H1 (cell line): ENCODE measurements around the gene MIXL1. TPM values are rescaled to one million over a fixed set of nuclear protein-coding genes. Genes with fewer than 3 reads are reported as not detected.

ENCODE experiments used
- CTCF ChIA-PET: fragments of 300-600 bp; sonication (Branson Sonifier 250); formaldehyde crosslinking; loops from one replicate; lab custom pipeline; 2021; ENCODE audit not compliant: partially characterized antibody; lab: Charles Lee
- POLR2A ChIA-PET: fragments of 300-600 bp; sonication (Branson Sonifier 250); formaldehyde crosslinking; loops from one replicate; lab custom pipeline; 2021; ENCODE audit warnings: inconsistent platforms; ENCODE audit not compliant: partially characterized antibody; lab: Charles Lee
- DNase-seq, 2 experiments: peaks; one replicate each; pipeline versions ENCODE4 v3.0.0 to v3.0.0-alpha.2; 2010 to 2022; ENCODE audit warnings: low spot score in 2 of 2, low read depth in 1 of 2, mixed read lengths in 1 of 2
- FAIRE-seq: peaks from 2 replicates; lab custom pipeline; 2011; peaks lifted over from hg19 to GRCh38; lab: Jason Lieb, UNC
- H2AFZ ChIP-seq: 2 replicates; pipeline ENCODE4 v1.8.1; 2012; ENCODE audit warnings: low read length, inconsistent platforms
- H2AK5ac ChIP-seq: 2 replicates; pipeline ENCODE4 v1.6.1; 2013; ENCODE audit warnings: low read depth, low read length
- H2BK120ac ChIP-seq: replicated peaks from 2 replicates; pipeline ENCODE3; 2013; ENCODE audit warnings: low read depth, low read length, inconsistent platforms
- H2BK12ac ChIP-seq: 2 replicates; pipeline ENCODE4 v1.6.1; 2013; ENCODE audit warnings: low read depth, low read length
- H2BK15ac ChIP-seq: 2 replicates; pipeline ENCODE4 v1.6.1; 2013; ENCODE audit warnings: low read length
- H2BK20ac ChIP-seq: 2 replicates; pipeline ENCODE4 v1.6.1; 2013; ENCODE audit warnings: low read length
- H2BK5ac ChIP-seq: 2 replicates; pipeline ENCODE4 v1.6.1; 2013; ENCODE audit warnings: low read depth, low read length
- H3K14ac ChIP-seq: 2 replicates; pipeline ENCODE4 v1.6.1; 2013; ENCODE audit warnings: inconsistent platforms; ENCODE audit not compliant: insufficient read length
- H3K18ac ChIP-seq: 2 replicates; pipeline ENCODE4 v1.6.1; 2013; ENCODE audit warnings: low read length; ENCODE audit errors: extremely low read depth
- H3K23ac ChIP-seq: 2 replicates; pipeline ENCODE4 v1.6.1; 2013; ENCODE audit warnings: inconsistent platforms; ENCODE audit not compliant: insufficient read length
- H3K23me2 ChIP-seq: 2 replicates; pipeline ENCODE4 v1.6.1; 2013; ENCODE audit warnings: low read depth, low read length
- H3K27ac ChIP-seq: 2 replicates; pipeline ENCODE4 v1.6.1; 2011; ENCODE audit warnings: low read depth, low read length, inconsistent platforms
- H3K27me3 ChIP-seq, 4 experiments: replicated peaks in 1 of 4; 1 replicate in 1 of 4; 2 replicates in 3 of 4; pipeline versions ENCODE4 v1.6.1 to v1.8.1; 2011 to 2013; ENCODE audit warnings: low read length in 3 of 4, mild to moderate bottlenecking in 3 of 4, inconsistent platforms in 2 of 4, mixed read lengths in 2 of 4, moderate library complexity in 1 of 4; ENCODE audit not compliant: control insufficient read depth in 3 of 4, insufficient read depth in 3 of 4; ENCODE audit errors: extremely low read depth in 1 of 4
- H3K36me3 ChIP-seq, 4 experiments: 2 replicates each; pipeline versions ENCODE4 v1.6.1 to v1.8.1; 2011 to 2013; ENCODE audit warnings: mild to moderate bottlenecking in 4 of 4, low read length in 3 of 4, moderate library complexity in 2 of 4, control low read depth in 1 of 4, inconsistent platforms in 1 of 4; ENCODE audit not compliant: insufficient read depth in 4 of 4, control insufficient read depth in 2 of 4
- H3K4ac ChIP-seq: replicated peaks from 2 replicates; pipeline ENCODE3; 2013; ENCODE audit warnings: low read length, low read depth, mixed read lengths, inconsistent platforms; ENCODE audit not compliant: insufficient read length
- H3K4me1 ChIP-seq, 4 experiments: replicated peaks in 1 of 4; 1 replicate in 1 of 4; 2 replicates in 3 of 4; pipeline versions ENCODE4 v1.6.1 to v1.8.1; 2011 to 2013; ENCODE audit warnings: low read length in 3 of 4, inconsistent platforms in 2 of 4, mixed read lengths in 1 of 4; ENCODE audit not compliant: insufficient read depth in 4 of 4, control insufficient read depth in 3 of 4
- H3K4me2 ChIP-seq, 2 experiments: 2 replicates each; pipeline versions ENCODE4 v1.6.1 to v1.8.1; 2011 to 2013; ENCODE audit warnings: low read depth in 2 of 2, low read length in 2 of 2, control low read depth in 1 of 2, inconsistent platforms in 1 of 2, mild to moderate bottlenecking in 1 of 2; ENCODE audit not compliant: insufficient read depth in 1 of 2
- H3K4me3 ChIP-seq, 4 experiments: fragments of 200-600, 300-600 bp in 1 of 4; sonication (generic), shearing (Covaris generic), sonication (Bioruptor Twin) in 1 of 4; 2 replicates each; pipeline versions ENCODE4 v1.5.1 to v1.8.1; 2011 to 2016; ENCODE audit warnings: low read length in 4 of 4, low read depth in 3 of 4, control low read depth in 2 of 4, inconsistent platforms in 2 of 4, mild to moderate bottlenecking in 2 of 4, mixed read lengths in 1 of 4, moderate library complexity in 1 of 4; ENCODE audit not compliant: insufficient read depth in 2 of 4; ENCODE audit errors: extremely low read depth in 1 of 4
- H3K56ac ChIP-seq: replicated peaks from 2 replicates; pipeline ENCODE3; 2013; ENCODE audit warnings: low read depth, mild to moderate bottlenecking, mixed read lengths, low read length, inconsistent platforms; ENCODE audit not compliant: insufficient read length
- H3K79me1 ChIP-seq: 2 replicates; pipeline ENCODE4 v1.6.1; 2013; ENCODE audit warnings: low read depth, low read length, control low read depth
- H3K79me2 ChIP-seq, 2 experiments: 2 replicates each; pipeline versions ENCODE4 v1.6.1 to v1.8.1; 2012 to 2013; ENCODE audit warnings: low read length in 2 of 2, mild to moderate bottlenecking in 2 of 2, inconsistent platforms in 1 of 2; ENCODE audit not compliant: insufficient read depth in 2 of 2, control insufficient read depth in 1 of 2
- H3K9ac ChIP-seq, 4 experiments: replicated peaks in 1 of 4; 1 replicate in 1 of 4; 2 replicates in 3 of 4; pipeline versions ENCODE4 v1.6.1 to v1.8.1; 2011 to 2013; ENCODE audit warnings: low read depth in 3 of 4, low read length in 3 of 4, control low read depth in 2 of 4, mild to moderate bottlenecking in 2 of 4, moderate library complexity in 2 of 4, inconsistent platforms in 1 of 4; ENCODE audit errors: extremely low read depth in 1 of 4
- H3K9me3 ChIP-seq, 2 experiments: 2 replicates each; pipeline versions ENCODE4 v1.6.1 to v1.8.1; 2012 to 2013; ENCODE audit warnings: mild to moderate bottlenecking in 2 of 2, moderate library complexity in 2 of 2, control low read depth in 1 of 2, inconsistent platforms in 1 of 2, low read depth in 1 of 2, low read length in 1 of 2, mixed read lengths in 1 of 2; ENCODE audit not compliant: insufficient read depth in 2 of 2
- H4K20me1 ChIP-seq, 2 experiments: replicated peaks in 1 of 2; 2 replicates each; pipeline versions ENCODE3 to v1.8.1; 2011 to 2013; ENCODE audit warnings: inconsistent platforms in 2 of 2, low read length in 2 of 2, mild to moderate bottlenecking in 1 of 2; ENCODE audit not compliant: insufficient read depth in 2 of 2, control insufficient read depth in 1 of 2
- H4K5ac ChIP-seq: 2 replicates; pipeline ENCODE4 v1.6.1; 2013; ENCODE audit warnings: low read length, low read depth, mixed read lengths, inconsistent platforms; ENCODE audit not compliant: insufficient read length
- H4K8ac ChIP-seq: 2 replicates; pipeline ENCODE4 v1.8.0; 2013; ENCODE audit warnings: mild to moderate bottlenecking, moderate library complexity, low read length, inconsistent platforms; ENCODE audit not compliant: insufficient read depth; ENCODE audit errors: extremely low read depth
- H4K91ac ChIP-seq: replicated peaks from 2 replicates; pipeline ENCODE3; 2013; ENCODE audit warnings: low read length, mixed read lengths, inconsistent platforms; ENCODE audit not compliant: insufficient read length
- BCL11A ChIP-seq, 2 experiments: IDR thresholded peaks; one replicate each; pipeline ENCODE4 v1.6.1; 2011; ENCODE audit warnings: low read depth in 2 of 2, low read length in 2 of 2, mild to moderate bottlenecking in 2 of 2
- CTCF ChIP-seq, 3 experiments: IDR thresholded peaks; 1 replicate in 2 of 3; 2 replicates in 1 of 3; pipeline versions ENCODE4 v1.5.1 to v1.6.1; 2011; ENCODE audit warnings: low read length in 3 of 3, mild to moderate bottlenecking in 3 of 3, inconsistent platforms in 2 of 3, low read depth in 1 of 3, moderate library complexity in 1 of 3; ENCODE audit not compliant: insufficient read depth in 1 of 3; ENCODE audit errors: control extremely low read depth in 1 of 3
- GTF2F1 ChIP-seq: IDR thresholded peaks from 2 replicates; pipeline ENCODE4 v1.6.1; 2012; ENCODE audit warnings: low read depth, low read length, improper control_type of control experiment, borderline replicate concordance
- HDAC2 ChIP-seq, 2 experiments: fragments of 300-600 bp in 1 of 2; sonication (generic) in 1 of 2; IDR thresholded peaks; 2 replicates each; pipeline ENCODE4 v1.6.1; 2011 to 2012; ENCODE audit warnings: low read depth in 2 of 2, low read length in 2 of 2, mild to moderate bottlenecking in 2 of 2, moderate library complexity in 2 of 2, borderline replicate concordance in 1 of 2, inconsistent platforms in 1 of 2
- PHF8 ChIP-seq: fragments of 200-600 bp; sonication (generic); conservative IDR thresholded peaks from 2 replicates; pipeline ENCODE4 v1.7.1; 2012; ENCODE audit warnings: low read depth, mild to moderate bottlenecking, inconsistent platforms, low read length, moderate library complexity
- RBBP5 ChIP-seq: IDR thresholded peaks from 2 replicates; pipeline ENCODE4 v1.7.1; 2012; ENCODE audit warnings: low read depth, mild to moderate bottlenecking, inconsistent platforms, low read length, moderate library complexity, borderline replicate concordance
- SP2 ChIP-seq: IDR thresholded peaks from 2 replicates; pipeline ENCODE4 v1.6.1; 2012; ENCODE audit warnings: mild to moderate bottlenecking, low read length, inconsistent platforms
- TAF1 ChIP-seq: IDR thresholded peaks from 2 replicates; pipeline ENCODE4 v1.6.1; 2011; ENCODE audit warnings: mild to moderate bottlenecking, low read depth, low read length
- WGBS, 2 experiments: shearing (Covaris generic) in 1 of 2; methylation state at CpG; one replicate each; pipeline versions ENCODE4 v1.1.6 to v1.1.7; 2013 to 2015; ENCODE audit warnings: low lambda C conversion rate in 2 of 2, mixed read lengths in 2 of 2, inconsistent platforms in 1 of 2, low coverage in 1 of 2, missing lambda C conversion rate in 1 of 2; ENCODE audit not compliant: insufficient replicate concordance in 2 of 2, insufficient coverage in 1 of 2, insufficient read length in 1 of 2; ENCODE audit errors: extremely low coverage in 1 of 2, missing lambda C conversion rate in 1 of 2; 5-methylcytosine and 5-hydroxymethylcytosine counted together
- polyA plus RNA-seq, 7 experiments: library from polyadenylated mRNA; depleted of rRNA in 3 of 7; stranded (reverse) in 5 of 7; unstranded in 2 of 7; fragments of >200 nt in 5 of 7; fragments of 200-250 nt in 2 of 7; gene quantifications; 1 replicate in 5 of 7; 2 replicates in 1 of 7; 4 replicates in 1 of 7; pipeline versions ENCODE4 v1.2.1 to v1.2.3, GENCODE V29; 2011 to 2013; ENCODE audit warnings: missing spikeins in 2 of 7, mixed read lengths in 2 of 7
- total RNA-seq: library from RNA; stranded (reverse); fragmentation: NEBNext Ultra II Directional; extraction: Animal tissue kit (Norgen Biotek cat#: 25700); gene quantifications from 2 replicates; pipeline ENCODE4 v1.2.1, GENCODE V29; 2021

MIXL1 gene
- total and polyA plus RNA-seq, 2 of the 8 experiments (the other 6 are each of a cell fraction or from before 2014, with no cell fraction given) = 1.5 to 1.8 TPM

DNA sequence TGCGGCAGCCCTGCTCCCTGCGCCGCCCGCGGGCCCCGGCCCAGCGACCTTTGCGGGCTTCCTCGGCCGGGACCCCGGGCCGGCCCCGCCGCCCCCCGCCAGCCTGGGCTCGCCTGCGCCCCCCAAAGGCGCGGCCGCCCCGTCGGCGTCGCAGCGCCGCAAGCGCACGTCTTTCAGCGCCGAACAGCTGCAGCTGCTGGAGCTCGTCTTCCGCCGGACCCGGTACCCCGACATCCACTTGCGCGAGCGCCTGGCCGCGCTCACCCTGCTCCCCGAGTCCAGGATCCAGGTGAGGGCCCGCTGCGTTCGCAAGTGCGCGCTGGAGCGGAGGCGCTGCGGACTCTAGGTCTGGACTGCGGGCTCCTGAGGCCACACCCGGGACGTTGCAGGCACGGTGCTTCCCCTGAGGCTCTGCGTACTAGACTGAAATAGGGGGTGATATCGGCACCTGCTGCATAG, 351 bp downstream of the MIXL1 start:
- Histone ChIP-seq H3K79me2 (no peaks in the 10 kb centered on the region), H2BK20ac (no peak overlapping the region), H3K4ac (no peak overlapping the region), H2BK12ac (no peak overlapping the region), H2BK120ac (no peak overlapping the region), H3K4me2 (peak overlapping the region; percentile 55 to 80), H3K18ac (no peak overlapping the region; the same call in 1 of the 2 replicates), H3K4me1 (peaks cover 0 to 7% (median 0%) of the 10 kb centered on the region in 4 experiments; a peak in 3 of 7 replicates), H3K27ac (no peak overlapping the region), H3K56ac (no peak overlapping the region), H2AFZ (peak overlapping the region; percentile 16; the same call in 1 of the 2 replicates), H3K9me3 (no peaks in the 10 kb centered on the region), H3K9ac (peak overlapping the region in 3 of 4 experiments; percentile 34 to 69 (median 58); a peak in 3 of 7 replicates), H3K14ac (no peak overlapping the region), H3K36me3 (peaks cover 0 to 1% (median 0%) of the 10 kb centered on the region in 4 experiments; a peak in 1 of 8 replicates), H4K91ac (no peak overlapping the region), H3K79me1 (no peaks in the 10 kb centered on the region), H3K4me3 (peak overlapping the region; percentile 34 to 69 (median 60)), H4K5ac (no peak overlapping the region), H4K8ac (no peak overlapping the region; the same call in 1 of the 2 replicates), H3K23me2 (peaks cover 6% of the 10 kb centered on the region; the same call in 1 of the 2 replicates), H2BK5ac (no peak overlapping the region), H2AK5ac (no peak overlapping the region), H3K27me3 (peaks cover 0 to 23% (median 18%) of the 10 kb centered on the region in 4 experiments; a peak in 6 of 7 replicates), H4K20me1 (no peaks in the 10 kb centered on the region), H3K23ac (no peak overlapping the region), H2BK15ac (no peak overlapping the region)
- ChIA-PET CTCF (interaction anchor here (1.0 to 10.5 kb wide), 6 partner anchors 12 to 98 kb away, joined by 3 to 103 read pairs (median 7); no protein-coding TSS in a partner anchor), POLR2A (interaction anchor here (0.8 to 1.5 kb wide), 4 partner anchors 13 to 90 kb away, joined by 3 to 5 read pairs (median 4); no protein-coding TSS in a partner anchor)
- WGBS, 2 experiments = 4% methylated on average over 39 of the region's 55 CpGs; no CpG with 5 or more reads in 1 of the 2 experiments
- DNase-seq = peak in 1 of 2 experiments; percentile 82
- no peak for FAIRE-seq
- TF ChIP-seq SP2 (no peak), HDAC2 (IDR thresholded peaks at IDR 0.05; ENCODE audit: borderline replicate concordance in 1 of 2, low read depth in 2 of 2, low read length in 2 of 2) (peak in 1 of 2 experiments; percentile 51; a peak in 1 of 4 replicates), CTCF (IDR thresholded peaks at IDR 0.05; ENCODE audit: control extremely low read depth in 1 of 3, insufficient read depth in 1 of 3, low read depth in 1 of 3, low read length in 3 of 3) (peak; percentile 23 to 41 (median 34); a peak in 3 of 4 replicates), GTF2F1 (no peak), BCL11A (IDR thresholded peaks at IDR 0.05; ENCODE audit: low read depth in 2 of 2, low read length in 2 of 2) (no peak), PHF8 (0 out of 2 replicates have a peak, but pooled peaks have one; percentile 14), TAF1 (peak; percentile 34; the same call in 1 of the 2 replicates), RBBP5 (peak; percentile 75; the same call in 1 of the 2 replicates)
